Measurements from ENCODE around the gene DPYD. TPM values are rescaled to one million over a fixed set of nuclear protein-coding genes. Genes with fewer than 3 reads are reported as not detected.
A peak's percentile ranks its signal among the peaks of the same experiment; 100 is the strongest.

Gene DPYD
- total and polyA plus RNA-seq, 4 donors = 3.7 to 25.5 (median 10.6) TPM

GRCh38 chr1:97314685-97315084, 606.1 kb downstream of the DPYD start:
- H3K36me3 ChIP-seq (ENCODE audit: control insufficient read depth, insufficient read depth, low read length) = no peaks in the 10 kb centered on the region
- H3K27ac ChIP-seq (ENCODE audit: low read depth, low read length) = no peak overlapping the region
- H3K4me3 ChIP-seq (ENCODE audit: low read depth, low read length) = no peak overlapping the region
- H3K27me3 ChIP-seq (ENCODE audit: control insufficient read depth, insufficient read depth, low read length) = no peaks in the 10 kb centered on the region
- 83% methylated on average over 2 of the region's 4 CpGs for WGBS (ENCODE audit: insufficient coverage)
- peaks cover 3% of the 10 kb centered on the region for H3K9me3 ChIP-seq (ENCODE audit: control insufficient read depth, insufficient read depth, low read length)
- DNase-seq (ENCODE audit: low read depth in 4 of 6, low spot score in 6 of 6) = no peak
- H3K4me1 ChIP-seq (ENCODE audit: control insufficient read depth, insufficient read depth, low read length) = no peaks in the 10 kb centered on the region

- Histone ChIP-seq H3K4me1 (ENCODE audit: control insufficient read depth, insufficient read depth, low read length) (no peaks in the 10 kb centered on the region), H3K27ac (ENCODE audit: low read depth, low read length) (no peak overlapping the region), H3K27me3 (ENCODE audit: control insufficient read depth, insufficient read depth, low read length) (no peaks in the 10 kb centered on the region), H3K36me3 (ENCODE audit: control insufficient read depth, insufficient read depth, low read length) (no peaks in the 10 kb centered on the region), H3K9me3 (ENCODE audit: control insufficient read depth, insufficient read depth, low read length) (no peaks in the 10 kb centered on the region), H3K4me3 (ENCODE audit: low read depth, low read length) (no peak overlapping the region)
- no CpG with 5 or more reads among the region's 1 CpG for WGBS (ENCODE audit: insufficient coverage)
- no peak for DNase-seq (ENCODE audit: low read depth in 4 of 6, low spot score in 6 of 6)
Observed at GRCh38 chr1:97308131-97308530, 612.7 kb downstream of the DPYD start.

- no peaks in the 10 kb centered on the region for H3K27me3 ChIP-seq (ENCODE audit: control insufficient read depth, insufficient read depth, low read length)
- no peaks in the 10 kb centered on the region for H3K9me3 ChIP-seq (ENCODE audit: control insufficient read depth, insufficient read depth, low read length)
- no peaks in the 10 kb centered on the region for H3K4me1 ChIP-seq (ENCODE audit: control insufficient read depth, insufficient read depth, low read length)
- H3K4me3 ChIP-seq (ENCODE audit: low read depth, low read length) = no peak overlapping the region
- no peak overlapping the region for H3K27ac ChIP-seq (ENCODE audit: low read depth, low read length)
- H3K36me3 ChIP-seq (ENCODE audit: control insufficient read depth, insufficient read depth, low read length) = no peaks in the 10 kb centered on the region
- no peak for DNase-seq (ENCODE audit: low read depth in 4 of 6, low spot score in 6 of 6)
Observed at GRCh38 chr1:97307568-97307967, 613.3 kb downstream of the DPYD start.

GRCh38 chr1:97307151-97307550, 613.7 kb downstream of the DPYD start:
- Histone ChIP-seq H3K4me1 (ENCODE audit: control insufficient read depth, insufficient read depth, low read length) (no peaks in the 10 kb centered on the region), H3K9me3 (ENCODE audit: control insufficient read depth, insufficient read depth, low read length) (no peaks in the 10 kb centered on the region), H3K36me3 (ENCODE audit: control insufficient read depth, insufficient read depth, low read length) (no peaks in the 10 kb centered on the region), H3K27ac (ENCODE audit: low read depth, low read length) (no peak overlapping the region), H3K4me3 (ENCODE audit: low read depth, low read length) (no peak overlapping the region), H3K27me3 (ENCODE audit: control insufficient read depth, insufficient read depth, low read length) (no peaks in the 10 kb centered on the region)
- DNase-seq (ENCODE audit: low read depth in 4 of 6, low spot score in 6 of 6) = no peak
- WGBS (ENCODE audit: insufficient coverage) = no CpG with 5 or more reads among the region's 2 CpGs

- Histone ChIP-seq H3K4me3 (ENCODE audit: low read depth, low read length) (no peak overlapping the region), H3K36me3 (ENCODE audit: control insufficient read depth, insufficient read depth, low read length) (no peaks in the 10 kb centered on the region), H3K9me3 (ENCODE audit: control insufficient read depth, insufficient read depth, low read length) (no peaks in the 10 kb centered on the region), H3K27me3 (ENCODE audit: control insufficient read depth, insufficient read depth, low read length) (no peaks in the 10 kb centered on the region), H3K4me1 (ENCODE audit: control insufficient read depth, insufficient read depth, low read length) (no peaks in the 10 kb centered on the region), H3K27ac (ENCODE audit: low read depth, low read length) (no peak overlapping the region)
- DNase-seq (ENCODE audit: low read depth in 4 of 6, low spot score in 6 of 6) = no peak
Observed at GRCh38 chr1:97306504-97306903, 614.3 kb downstream of the DPYD start.

GRCh38 chr1:97304366-97304765, 616.5 kb downstream of the DPYD start:
- H3K4me1 ChIP-seq (ENCODE audit: control insufficient read depth, insufficient read depth, low read length) = no peaks in the 10 kb centered on the region
- peak overlapping the region; percentile 40 for H3K27ac ChIP-seq (ENCODE audit: low read depth, low read length)
- no peaks in the 10 kb centered on the region for H3K27me3 ChIP-seq (ENCODE audit: control insufficient read depth, insufficient read depth, low read length)
- no CpG with 5 or more reads among the region's 2 CpGs for WGBS (ENCODE audit: insufficient coverage)
- H3K36me3 ChIP-seq (ENCODE audit: control insufficient read depth, insufficient read depth, low read length) = no peaks in the 10 kb centered on the region
- no peaks in the 10 kb centered on the region for H3K9me3 ChIP-seq (ENCODE audit: control insufficient read depth, insufficient read depth, low read length)
- peak in 2 of 6 donors; percentile 23 to 39 for DNase-seq (ENCODE audit: low read depth in 4 of 6, low spot score in 6 of 6)
- no peak overlapping the region for H3K4me3 ChIP-seq (ENCODE audit: low read depth, low read length)

- no peaks in the 10 kb centered on the region for H3K4me1 ChIP-seq (ENCODE audit: control insufficient read depth, insufficient read depth, low read length)
- H3K9me3 ChIP-seq (ENCODE audit: control insufficient read depth, insufficient read depth, low read length) = no peaks in the 10 kb centered on the region
- no peaks in the 10 kb centered on the region for H3K36me3 ChIP-seq (ENCODE audit: control insufficient read depth, insufficient read depth, low read length)
- no peaks in the 10 kb centered on the region for H3K27me3 ChIP-seq (ENCODE audit: control insufficient read depth, insufficient read depth, low read length)
- H3K4me3 ChIP-seq (ENCODE audit: low read depth, low read length) = no peak overlapping the region
- no peak for DNase-seq (ENCODE audit: low read depth in 4 of 6, low spot score in 6 of 6)
- no CpG with 5 or more reads among the region's 1 CpG for WGBS (ENCODE audit: insufficient coverage)
- H3K27ac ChIP-seq (ENCODE audit: low read depth, low read length) = no peak overlapping the region
Observed at GRCh38 chr1:97298966-97299365, 621.9 kb downstream of the DPYD start.

- no CpG with 5 or more reads among the region's 2 CpGs for WGBS (ENCODE audit: insufficient coverage)
Observed at GRCh38 chr1:97297611-97298010, 623.2 kb downstream of the DPYD start.

GRCh38 chr1:97281962-97282361, 638.9 kb downstream of the DPYD start:
- no peak overlapping the region for H3K4me3 ChIP-seq (ENCODE audit: low read depth, low read length)
- no peak for DNase-seq (ENCODE audit: low read depth in 4 of 6, low spot score in 6 of 6)
- no peaks in the 10 kb centered on the region for H3K9me3 ChIP-seq (ENCODE audit: control insufficient read depth, insufficient read depth, low read length)
- H3K36me3 ChIP-seq (ENCODE audit: control insufficient read depth, insufficient read depth, low read length) = no peaks in the 10 kb centered on the region
- H3K27ac ChIP-seq (ENCODE audit: low read depth, low read length) = no peak overlapping the region
- no peaks in the 10 kb centered on the region for H3K4me1 ChIP-seq (ENCODE audit: control insufficient read depth, insufficient read depth, low read length)
- WGBS (ENCODE audit: insufficient coverage) = no CpG with 5 or more reads among the region's 1 CpG
- no peaks in the 10 kb centered on the region for H3K27me3 ChIP-seq (ENCODE audit: control insufficient read depth, insufficient read depth, low read length)

More at GRCh38 chr1:97297611-97298010, 623.2 kb downstream of the DPYD start:
- no peaks in the 10 kb centered on the region for H3K9me3 ChIP-seq (ENCODE audit: control insufficient read depth, insufficient read depth, low read length)
- H3K4me1 ChIP-seq (ENCODE audit: control insufficient read depth, insufficient read depth, low read length) = no peaks in the 10 kb centered on the region
- no peaks in the 10 kb centered on the region for H3K36me3 ChIP-seq (ENCODE audit: control insufficient read depth, insufficient read depth, low read length)
- no peak for DNase-seq (ENCODE audit: low read depth in 4 of 6, low spot score in 6 of 6)
- no peak overlapping the region for H3K4me3 ChIP-seq (ENCODE audit: low read depth, low read length)
- no peak overlapping the region for H3K27ac ChIP-seq (ENCODE audit: low read depth, low read length)
- H3K27me3 ChIP-seq (ENCODE audit: control insufficient read depth, insufficient read depth, low read length) = no peaks in the 10 kb centered on the region

GRCh38 chr1:97277891-97278654, 642.8 kb downstream of the DPYD start:
- Histone ChIP-seq H3K4me1 (ENCODE audit: control insufficient read depth, insufficient read depth, low read length) (no peaks in the 10 kb centered on the region), H3K36me3 (ENCODE audit: control insufficient read depth, insufficient read depth, low read length) (no peaks in the 10 kb centered on the region), H3K27me3 (ENCODE audit: control insufficient read depth, insufficient read depth, low read length) (no peaks in the 10 kb centered on the region), H3K9me3 (ENCODE audit: control insufficient read depth, insufficient read depth, low read length) (no peaks in the 10 kb centered on the region), H3K27ac (ENCODE audit: low read depth, low read length) (no peak overlapping the region), H3K4me3 (ENCODE audit: low read depth, low read length) (no peak overlapping the region)
- WGBS (ENCODE audit: insufficient coverage) = no CpG with 5 or more reads among the region's 2 CpGs
- DNase-seq (ENCODE audit: low read depth in 4 of 6, low spot score in 6 of 6) = no peak
